SK-N-SH (cell line): ENCODE measurements around the gene ATIC. TPM values are rescaled to one million over a fixed set of nuclear protein-coding genes. Genes with fewer than 3 reads are reported as not detected.

Source experiments
- CTCF ChIA-PET: fragments of 300-600, 350-600 bp; formaldehyde crosslinking; extraction: SDS; loops from one replicate; lab custom pipeline; 2021; lab: Yijun Ruan, JAX
- POLR2A ChIA-PET: fragments of 350-600 bp; sonication (Branson Sonifier 250); formaldehyde crosslinking; extraction: SDS; loops from one replicate; lab custom pipeline; 2020; ENCODE audit warnings: antibody characterized with exemption, inconsistent platforms; lab: Yijun Ruan, JAX
- DNase-seq: peaks from one replicate; pipeline ENCODE4 v3.0.0; 2012
- H2AFZ ChIP-seq: fragments of 200-600 bp; sonication (generic); 2 replicates; pipeline ENCODE4 v1.8.1; 2016; ENCODE audit warnings: antibody characterized with exemption, mild to moderate bottlenecking, low read depth
- H3F3A ChIP-seq: fragments of 200-600 bp; sonication (generic); replicated peaks from 2 replicates; pipeline ENCODE3; 2016; ENCODE audit warnings: antibody characterized with exemption, mild to moderate bottlenecking; ENCODE audit not compliant: insufficient read depth
- H3K27ac ChIP-seq, 2 experiments: fragments of 200-500 bp in 1 of 2; fragments of 200-600 bp in 1 of 2; sonication (Bioruptor generic) in 1 of 2; sonication (generic), shearing (Covaris generic) in 1 of 2; 2 replicates each; pipeline versions ENCODE4 v1.5.1 to v1.6.1; 2014 to 2016; ENCODE audit warnings: low read depth in 2 of 2, inconsistent platforms in 1 of 2, low read length in 1 of 2, mild to moderate bottlenecking in 1 of 2, mixed read lengths in 1 of 2
- H3K27me3 ChIP-seq: fragments of 200-600 bp; sonication (generic), shearing (Covaris generic); 2 replicates; pipeline ENCODE4 v1.6.1; 2016; ENCODE audit warnings: mixed run types; ENCODE audit not compliant: insufficient read depth
- H3K36me3 ChIP-seq, 2 experiments: fragments of 200-500 bp in 1 of 2; fragments of 200-600 bp in 1 of 2; sonication (Bioruptor generic) in 1 of 2; sonication (generic) in 1 of 2; replicated peaks in 1 of 2; 2 replicates each; pipeline versions ENCODE3 to v1.5.1; 2014 to 2016; ENCODE audit warnings: low read length in 1 of 2, mild to moderate bottlenecking in 1 of 2; ENCODE audit not compliant: insufficient read depth in 2 of 2, control insufficient read depth in 1 of 2
- H3K4me1 ChIP-seq, 2 experiments: fragments of 200-500 bp in 1 of 2; fragments of 200-600 bp in 1 of 2; sonication (Bioruptor generic) in 1 of 2; sonication (generic), shearing (Covaris generic) in 1 of 2; 2 replicates each; pipeline versions ENCODE4 v1.5.1 to v1.6.1; 2014 to 2016; ENCODE audit warnings: low read depth in 1 of 2, low read length in 1 of 2, mixed run types in 1 of 2; ENCODE audit not compliant: insufficient read depth in 2 of 2, control insufficient read depth in 1 of 2
- H3K4me2 ChIP-seq: fragments of 200-600 bp; sonication (generic), shearing (Covaris generic); 2 replicates; pipeline ENCODE4 v1.6.1; 2017; ENCODE audit warnings: mixed run types
- H3K4me3 ChIP-seq, 2 experiments: fragments of 200-500 bp in 1 of 2; fragments of 200-600 bp in 1 of 2; sonication (Bioruptor generic) in 1 of 2; sonication (generic), shearing (Covaris generic) in 1 of 2; 2 replicates each; pipeline versions ENCODE4 v1.5.1 to v1.8.1; 2014 to 2016; ENCODE audit warnings: low read depth in 2 of 2, inconsistent platforms in 1 of 2, low read length in 1 of 2, mild to moderate bottlenecking in 1 of 2, mixed read lengths in 1 of 2, moderate library complexity in 1 of 2
- H3K79me2 ChIP-seq: fragments of 200-600 bp; sonication (generic); 2 replicates; pipeline ENCODE4 v1.8.1; 2017; ENCODE audit warnings: mild to moderate bottlenecking; ENCODE audit not compliant: insufficient read depth
- H3K9ac ChIP-seq: fragments of 200-600 bp; sonication (generic); 2 replicates; pipeline ENCODE4 v1.6.1; 2017; ENCODE audit warnings: mixed run types
- H3K9me2 ChIP-seq: fragments of 200-600 bp; sonication (generic); 2 replicates; pipeline ENCODE4 v1.6.1; 2017; ENCODE audit warnings: mixed run types
- H3K9me3 ChIP-seq: fragments of 200-600 bp; sonication (generic); 2 replicates; pipeline ENCODE4 v1.6.1; 2017; ENCODE audit warnings: mixed run types, mild to moderate bottlenecking, moderate library complexity
- H4K20me1 ChIP-seq: fragments of 200-600 bp; sonication (generic); 2 replicates; pipeline ENCODE4 v1.6.1; 2017; ENCODE audit warnings: mild to moderate bottlenecking, mixed run types; ENCODE audit not compliant: insufficient read depth
- CTCF ChIP-seq: fragments of 200-600 bp; sonication (generic); IDR thresholded peaks from 2 replicates; pipeline ENCODE4 v1.6.1; 2017; ENCODE audit warnings: antibody characterized with exemption, mild to moderate bottlenecking, moderate library complexity
- ELF1 ChIP-seq: IDR thresholded peaks from 2 replicates; pipeline ENCODE4 v1.4.0; 2012
- EZH2phosphoT487 ChIP-seq: fragments of 200-600 bp; sonication (generic); IDR thresholded peaks from 2 replicates; pipeline ENCODE4 v1.6.1; 2017; ENCODE audit warnings: low read depth, mixed run types, mild to moderate bottlenecking, antibody characterized with exemption, moderate library complexity, borderline replicate concordance
- FOXJ3 ChIP-seq: sonication (generic); formaldehyde crosslinking; IDR thresholded peaks from 2 replicates; pipeline ENCODE4 v1.5.1; 2020; ENCODE audit warnings: mild to moderate bottlenecking, missing genetic modification reagents
- GATA2 ChIP-seq: sonication (generic); formaldehyde crosslinking; IDR thresholded peaks from 2 replicates; pipeline ENCODE4 v1.5.0; 2020; ENCODE audit warnings: mild to moderate bottlenecking, missing genetic modification reagents
- IRF3 ChIP-seq: fragments of 150-350 bp; IDR thresholded peaks from 2 replicates; pipeline ENCODE4 v1.6.1; 2016; ENCODE audit warnings: mild to moderate bottlenecking, low read depth, low read length
- MEF2A ChIP-seq: IDR thresholded peaks from 2 replicates; pipeline ENCODE4 v1.4.0; 2012; ENCODE audit warnings: low read depth, borderline replicate concordance
- MXI1 ChIP-seq: IDR thresholded peaks from 2 replicates; pipeline ENCODE4 v1.6.1; 2012; ENCODE audit warnings: mild to moderate bottlenecking, low read depth, low read length, improper control_type of control experiment
- NFIC ChIP-seq: IDR thresholded peaks from 2 replicates; pipeline ENCODE4 v1.4.0; 2012; ENCODE audit warnings: borderline replicate concordance
- POLR2AphosphoS5 ChIP-seq: IDR thresholded peaks from 2 replicates; pipeline ENCODE4 v1.6.1; 2012; ENCODE audit warnings: low read depth, low read length
- RAD21 ChIP-seq: IDR thresholded peaks from 2 replicates; pipeline ENCODE4 v1.6.1; 2012; ENCODE audit warnings: mild to moderate bottlenecking, low read length
- REST ChIP-seq: IDR thresholded peaks from 2 replicates; pipeline ENCODE4 v1.6.1; 2012; ENCODE audit warnings: mild to moderate bottlenecking, low read depth, low read length, moderate library complexity
- RXRA ChIP-seq: IDR thresholded peaks from 2 replicates; pipeline ENCODE4 v1.4.0; 2012; ENCODE audit warnings: low read depth, mild to moderate bottlenecking, borderline replicate concordance
- WGBS: methylation state at CpG from one replicate; pipeline ENCODE4 v1.1.6; 2017; ENCODE audit warnings: low lambda C conversion rate; 5-methylcytosine and 5-hydroxymethylcytosine counted together
- polyA plus RNA-seq, 3 experiments: library from polyadenylated mRNA; depleted of rRNA; stranded (reverse); fragments of >200 nt; gene quantifications; 2 replicates each; pipeline ENCODE4 v1.2.3, GENCODE V29; 2012

ATIC gene
- polyA plus RNA-seq, 1 of the 3 experiments (the other 2 are of a cell fraction): 108 TPM

GRCh38 chr2:215358891-215359575 lies 47.2 kb downstream of the ATIC start:
- no peak for TF ChIP-seq RXRA
- no peak for TF ChIP-seq NFIC
- TF ChIP-seq REST: no peak
- TF ChIP-seq MEF2A: no peak
- TF ChIP-seq POLR2AphosphoS5: no peak; the same call in 1 of the 2 replicates
- TF ChIP-seq ELF1: no peak
- TF ChIP-seq FOXJ3 (CRISPR knock-in tag): no peak
- TF ChIP-seq IRF3: no peak
- no peak for TF ChIP-seq EZH2phosphoT487
- no peak for TF ChIP-seq CTCF
- TF ChIP-seq RAD21: no peak
- TF ChIP-seq GATA2 (CRISPR knock-in tag): no peak
- no peak for TF ChIP-seq MXI1
- Histone ChIP-seq H3K9me2 (no peaks in the 10 kb centered on the region), H4K20me1 (peaks cover 38% of the 10 kb centered on the region), H3K27ac (peak overlapping the region in 1 of 2 experiments; percentile 57; a peak in 1 of 4 replicates), H3F3A (peaks cover 92% of the 10 kb centered on the region), H3K4me3 (no peak overlapping the region), H3K27me3 (no peaks in the 10 kb centered on the region), H2AFZ (no peak overlapping the region), H3K4me1 (peaks cover 0 to 3% of the 10 kb centered on the region in 2 experiments; a peak in 2 of 4 replicates), H3K4me2 (no peak overlapping the region), H3K9me3 (no peaks in the 10 kb centered on the region), H3K9ac (no peak overlapping the region), H3K79me2 (no peaks in the 10 kb centered on the region), H3K36me3 (peaks cover 40 to 58% of the 10 kb centered on the region in 2 experiments)
- 96% methylated on average over 15 of the region's 15 CpGs for WGBS
- ChIA-PET POLR2A (no interaction called here), CTCF (interaction anchor here (0.9 to 1.2 kb wide), 2 partner anchors 8 to 13 kb away, joined by 3 read pairs; no protein-coding TSS in a partner anchor)
- no peak for DNase-seq
